Measurements from ENCODE around the gene GALNS. TPM values are rescaled to one million over a fixed set of nuclear protein-coding genes. Genes with fewer than 3 reads are reported as not detected.
A peak's percentile ranks its signal among the peaks of the same experiment; 100 is the strongest.

GALNS gene
- total and polyA plus RNA-seq, 9 donors: 14.0 to 40.4 (median 21.6) TPM

- intact Hi-C loops (cut with DNase I): no loop called here
- H3K36me3 ChIP-seq: no peaks in the 10 kb centered on the region
- no peak overlapping the region for H3K4me3 ChIP-seq
- no peaks in the 10 kb centered on the region for H3K27me3 ChIP-seq
- H3K9me3 ChIP-seq: no peaks in the 10 kb centered on the region
- no peaks in the 10 kb centered on the region for H3K4me1 ChIP-seq (ENCODE audit: insufficient read depth)
- 80 to 82% (median 80%) methylated on average over 5 to 13 of the region's 13 CpGs for WGBS, 3 donors
- no peak overlapping the region for H3K27ac ChIP-seq
- TF ChIP-seq EP300 (IDR thresholded peaks at IDR 0.05) (no peak), POLR2A (IDR thresholded peaks at IDR 0.05) (no peak), CTCF (IDR thresholded peaks at IDR 0.05) (no peak)
- DNase-seq: no peak
These were observed 24.9 kb downstream of the GALNS start for GRCh38 chr16:88831838-88832237.

- Histone ChIP-seq H3K4me3 (no peak overlapping the region), H3K27me3 (no peaks in the 10 kb centered on the region), H3K36me3 (no peaks in the 10 kb centered on the region), H3K9me3 (no peaks in the 10 kb centered on the region), H3K27ac (no peak overlapping the region), H3K4me1 (ENCODE audit: insufficient read depth) (no peaks in the 10 kb centered on the region)
- DNase-seq: no peak
- TF ChIP-seq CTCF (IDR thresholded peaks at IDR 0.05): no peak
- no peak for TF ChIP-seq POLR2A (IDR thresholded peaks at IDR 0.05)
- no peak for TF ChIP-seq EP300 (IDR thresholded peaks at IDR 0.05)
- WGBS, 3 donors: 90 to 95% (median 91%) methylated on average over 14 of the region's 14 CpGs
- intact Hi-C loops (cut with DNase I): no loop called here
These were observed 26.0 kb downstream of the GALNS start for GRCh38 chr16:88830783-88831182.

GRCh38 chr16:88830258-88830657, 26.5 kb downstream of the GALNS start:
- TF ChIP-seq CTCF (IDR thresholded peaks at IDR 0.05) (no peak), POLR2A (IDR thresholded peaks at IDR 0.05) (no peak), EP300 (IDR thresholded peaks at IDR 0.05) (no peak)
- Histone ChIP-seq H3K36me3 (no peaks in the 10 kb centered on the region), H3K27ac (no peak overlapping the region), H3K9me3 (no peaks in the 10 kb centered on the region), H3K4me3 (no peak overlapping the region), H3K4me1 (ENCODE audit: insufficient read depth) (no peaks in the 10 kb centered on the region), H3K27me3 (no peaks in the 10 kb centered on the region)
- intact Hi-C loops (cut with DNase I): no loop called here
- 39 to 45% (median 44%) methylated on average over 11 of the region's 11 CpGs for WGBS, 3 donors
- peak in 3 of 5 donors; percentile 62 to 73 (median 65) for DNase-seq

GRCh38 chr16:88828711-88829110, 28.0 kb downstream of the GALNS start:
- no peak overlapping the region for H3K27ac ChIP-seq
- no peaks in the 10 kb centered on the region for H3K4me1 ChIP-seq (ENCODE audit: insufficient read depth)
- no peak for DNase-seq
- H3K4me3 ChIP-seq: no peak overlapping the region
- WGBS, 3 donors: 84 to 91% (median 84%) methylated on average over 24 of the region's 24 CpGs
- H3K27me3 ChIP-seq: no peaks in the 10 kb centered on the region
- H3K36me3 ChIP-seq: no peaks in the 10 kb centered on the region
- no peak for TF ChIP-seq EP300 (IDR thresholded peaks at IDR 0.05)
- no peak for TF ChIP-seq POLR2A (IDR thresholded peaks at IDR 0.05)
- TF ChIP-seq CTCF (IDR thresholded peaks at IDR 0.05): no peak
- intact Hi-C loops (cut with DNase I): no loop called here
- H3K9me3 ChIP-seq: no peaks in the 10 kb centered on the region
